Measurements from ENCODE around the gene CLEC16A.

GRCh38 chr16:11057711-11058345, 113.5 kb downstream of the CLEC16A start:
- no peak for TF ChIP-seq EZH2 (IDR thresholded peaks at IDR 0.05; ENCODE audit: borderline replicate concordance, low read depth, low read length, severe bottlenecking)
- TF ChIP-seq, protein P1, sequence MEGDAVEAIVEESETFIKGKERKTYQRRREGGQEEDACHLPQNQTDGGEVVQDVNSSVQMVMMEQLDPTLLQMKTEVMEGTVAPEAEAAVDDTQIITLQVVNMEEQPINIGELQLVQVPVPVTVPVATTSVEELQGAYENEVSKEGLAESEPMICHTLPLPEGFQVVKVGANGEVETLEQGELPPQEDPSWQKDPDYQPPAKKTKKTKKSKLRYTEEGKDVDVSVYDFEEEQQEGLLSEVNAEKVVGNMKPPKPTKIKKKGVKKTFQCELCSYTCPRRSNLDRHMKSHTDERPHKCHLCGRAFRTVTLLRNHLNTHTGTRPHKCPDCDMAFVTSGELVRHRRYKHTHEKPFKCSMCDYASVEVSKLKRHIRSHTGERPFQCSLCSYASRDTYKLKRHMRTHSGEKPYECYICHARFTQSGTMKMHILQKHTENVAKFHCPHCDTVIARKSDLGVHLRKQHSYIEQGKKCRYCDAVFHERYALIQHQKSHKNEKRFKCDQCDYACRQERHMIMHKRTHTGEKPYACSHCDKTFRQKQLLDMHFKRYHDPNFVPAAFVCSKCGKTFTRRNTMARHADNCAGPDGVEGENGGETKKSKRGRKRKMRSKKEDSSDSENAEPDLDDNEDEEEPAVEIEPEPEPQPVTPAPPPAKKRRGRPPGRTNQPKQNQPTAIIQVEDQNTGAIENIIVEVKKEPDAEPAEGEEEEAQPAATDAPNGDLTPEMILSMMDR (IDR thresholded peaks at IDR 0.05; ENCODE audit: borderline replicate concordance, extremely low read depth, low read length, poor library complexity, severe bottlenecking): no peak
